ENCODE results near the gene SMARCD3. TPM values are rescaled to one million over a fixed set of nuclear protein-coding genes. Genes with fewer than 3 reads are reported as not detected.

Gene SMARCD3
- total and polyA plus RNA-seq, 2 of the 13 experiments (the other 11 are each of a cell fraction or from before 2014, with no cell fraction given) = 0.20 to 0.62 TPM

DNA sequence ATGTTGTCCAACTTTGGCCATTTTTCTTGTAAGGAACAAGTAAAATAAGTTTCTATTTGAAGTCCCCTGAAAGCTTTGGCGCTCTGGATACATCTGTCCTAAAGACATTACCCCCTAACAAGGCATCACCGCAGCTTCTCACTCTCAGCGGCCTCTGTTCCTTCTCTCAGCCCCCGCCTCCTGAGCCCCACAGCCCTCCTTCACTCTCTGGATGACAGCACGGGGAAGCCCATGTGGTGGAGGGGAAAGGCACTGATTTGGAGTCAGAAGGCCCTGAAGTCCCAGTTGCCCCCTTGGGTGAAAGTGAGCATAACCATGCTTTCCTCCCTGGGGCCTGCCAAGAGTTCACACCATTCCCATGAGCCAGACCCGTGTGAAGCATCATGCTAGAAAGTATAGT, 42.8 kb downstream of the SMARCD3 start:
- H3K36me3 ChIP-seq (replicated peaks in 1 of 2; ENCODE audit: control insufficient read depth in 1 of 2, insufficient read depth in 2 of 2, low read length in 2 of 2) = no peaks in the 10 kb centered on the region
- ChIA-PET POLR2A (no interaction called here), CTCF (ENCODE audit: low intra/inter-chr PET ratio, low total read pairs) (no interaction called here)
- WGBS (ENCODE audit: low lambda C conversion rate) = 12% methylated on average over 5 of the region's 6 CpGs
- H3K9me3 ChIP-seq (ENCODE audit: low read length) = no peaks in the 10 kb centered on the region
- TF ChIP-seq GATAD1 (CRISPR knock-in tag; IDR thresholded peaks at IDR 0.05) = no peak
- no peak for TF ChIP-seq ZBTB1 (CRISPR knock-in tag; IDR thresholded peaks at IDR 0.05; ENCODE audit: borderline replicate concordance)
- TF ChIP-seq ATF5 (CRISPR knock-in tag; IDR thresholded peaks at IDR 0.05; ENCODE audit: low read depth) = no peak
- no peak for TF ChIP-seq AFF4 (CRISPR knock-in tag; IDR thresholded peaks at IDR 0.05)
- no peak for TF ChIP-seq ZSCAN25 (CRISPR knock-in tag; IDR thresholded peaks at IDR 0.05)
- TF ChIP-seq MYC (CRISPR knock-in tag; IDR thresholded peaks at IDR 0.05; ENCODE audit: borderline replicate concordance) = no peak
- no peak for TF ChIP-seq ZNF629 (CRISPR knock-in tag; conservative IDR thresholded peaks at IDR 0.05)
- FAIRE-seq (no peak), DNase-seq (ENCODE audit: low spot score) (no peak), ATAC-seq (no peak)
- no peak overlapping the region for H3K4me3 ChIP-seq (replicated peaks in 1 of 3; ENCODE audit: insufficient read depth in 1 of 3, low read depth in 2 of 3, low read length in 3 of 3)
- no peak overlapping the region for H2AFZ ChIP-seq (ENCODE audit: low read length)
- H3K79me2 ChIP-seq (ENCODE audit: insufficient read depth, low read length) = no peaks in the 10 kb centered on the region
- H3K9ac ChIP-seq (ENCODE audit: insufficient read depth, low read depth, low read length) = no peak overlapping the region
- no peaks in the 10 kb centered on the region for H3K4me1 ChIP-seq (ENCODE audit: insufficient read depth, low read length)
- no peak overlapping the region for H3K27ac ChIP-seq (ENCODE audit: extremely low read length, insufficient read depth, low read length)
- H3K27me3 ChIP-seq (ENCODE audit: control insufficient read depth in 1 of 2, insufficient read depth in 2 of 2, low read length in 2 of 2) = peaks cover 6 to 73% of the 10 kb centered on the region in 2 experiments
- in situ Hi-C loops (cut with HindIII; ENCODE audit: extremely low pct_ligation_motif_present, low pct_unique_long_range_greater_than_20kb) = no loop called here
- intact Hi-C loops (cut with micrococcal nuclease; ENCODE audit: unreplicated experiment) = no loop called here
- BruUV-seq (replicated peaks) = no TSS peak
- 0 out of 2 replicates have a peak, but pooled peaks cover 3% of the 10 kb centered on the region for H4K20me1 ChIP-seq (ENCODE audit: insufficient read depth, low read length)
- no peak overlapping the region for H3K4me2 ChIP-seq (ENCODE audit: low read depth, low read length)

All from HepG2 (cell line).